Astrocyte (in vitro differentiated cells and primary cell): Measurements from ENCODE around the gene CPA2. TPM values are rescaled to one million over a fixed set of nuclear protein-coding genes. Genes with fewer than 3 reads are reported as not detected.
A peak's percentile ranks its signal among the peaks of the same experiment; 100 is the strongest.

Experiments used
- DNase-seq: peaks from one replicate; pipeline ENCODE4 v3.0.0-alpha.2; 2010; ENCODE audit warnings: low read depth
- FAIRE-seq: peaks from 2 replicates; lab custom pipeline; 2011; peaks lifted over from hg19 to GRCh38; lab: Jason Lieb, UNC
- H2AFZ ChIP-seq: 2 replicates; pipeline ENCODE4 v1.6.0; 2012; ENCODE audit warnings: low read depth, low read length, inconsistent platforms
- H3K27ac ChIP-seq: 2 replicates; pipeline ENCODE4 v1.5.1; 2011; ENCODE audit warnings: low read depth, low read length, inconsistent platforms
- H3K27me3 ChIP-seq: 2 replicates; pipeline ENCODE4 v1.6.0; 2011; ENCODE audit warnings: low read length, inconsistent platforms; ENCODE audit not compliant: insufficient read depth
- H3K36me3 ChIP-seq: 2 replicates; pipeline ENCODE4 v1.5.1; 2011; ENCODE audit warnings: low read length, inconsistent platforms; ENCODE audit not compliant: insufficient read depth
- H3K4me1 ChIP-seq: 2 replicates; pipeline ENCODE4 v1.5.1; 2011; ENCODE audit warnings: low read length, inconsistent platforms; ENCODE audit not compliant: insufficient read depth
- H3K4me2 ChIP-seq: 2 replicates; pipeline ENCODE4 v1.6.0; 2012; ENCODE audit warnings: low read length, inconsistent platforms
- H3K4me3 ChIP-seq: 2 replicates; pipeline ENCODE4 v1.5.1; 2011; ENCODE audit warnings: low read depth, mild to moderate bottlenecking, low read length, inconsistent platforms; ENCODE audit not compliant: insufficient read depth
- H3K79me2 ChIP-seq: 2 replicates; pipeline ENCODE4 v1.6.0; 2012; ENCODE audit warnings: mild to moderate bottlenecking, low read length, inconsistent platforms; ENCODE audit not compliant: insufficient read depth
- H3K9ac ChIP-seq: 2 replicates; pipeline ENCODE4 v1.6.0; 2012; ENCODE audit warnings: mild to moderate bottlenecking, low read length, inconsistent platforms
- H3K9me3 ChIP-seq: 2 replicates; pipeline ENCODE4 v1.5.1; 2012; ENCODE audit warnings: low read depth, mild to moderate bottlenecking, low read length, inconsistent platforms; ENCODE audit not compliant: insufficient read depth
- H4K20me1 ChIP-seq: 2 replicates; pipeline ENCODE4 v1.6.0; 2012; ENCODE audit warnings: low read length, inconsistent platforms; ENCODE audit not compliant: insufficient read depth
- H3K27ac Mint-ChIP-seq: one replicate; pipeline ENCODE4 v1.8.0; 2021; ENCODE audit warnings: mild to moderate bottlenecking, mixed read lengths; ENCODE audit not compliant: unreplicated experiment
- H3K27me3 Mint-ChIP-seq: one replicate; pipeline ENCODE4 v1.8.0; 2021; ENCODE audit warnings: low read depth, mixed read lengths; ENCODE audit not compliant: unreplicated experiment
- H3K36me3 Mint-ChIP-seq: one replicate; pipeline ENCODE4 v1.8.0; 2021; ENCODE audit warnings: low read depth, mixed read lengths; ENCODE audit not compliant: unreplicated experiment
- H3K4me1 Mint-ChIP-seq: one replicate; pipeline ENCODE4 v1.8.0; 2021; ENCODE audit warnings: low read depth, mixed read lengths; ENCODE audit not compliant: unreplicated experiment
- H3K4me3 Mint-ChIP-seq: one replicate; pipeline ENCODE4 v1.8.0; 2021; ENCODE audit warnings: mild to moderate bottlenecking, moderate library complexity, mixed read lengths; ENCODE audit not compliant: unreplicated experiment
- H3K9me3 Mint-ChIP-seq: one replicate; pipeline ENCODE4 v1.8.0; 2021; ENCODE audit warnings: mild to moderate bottlenecking, mixed read lengths; ENCODE audit not compliant: unreplicated experiment
- CTCF ChIP-seq: IDR thresholded peaks from 2 replicates; pipeline ENCODE4 v1.5.1; 2011; ENCODE audit warnings: low read depth, mild to moderate bottlenecking, inconsistent platforms, low read length, moderate library complexity; ENCODE audit not compliant: insufficient read depth
- EZH2 ChIP-seq: IDR thresholded peaks from 2 replicates; pipeline ENCODE4 v1.6.1; 2012; ENCODE audit warnings: mild to moderate bottlenecking, low read length, inconsistent platforms; ENCODE audit not compliant: insufficient read depth
- total RNA-seq: library from RNA; stranded (reverse); gene quantifications from 2 replicates; pipeline ENCODE4 v1.2.1, GENCODE V29; 2021

CPA2 gene
- total RNA-seq, 1 donor from 2014 or later, result not detected

GRCh38 chr7:130281260-130281659, 14.6 kb downstream of the CPA2 start:
- Histone ChIP-seq H3K27ac (no peak overlapping the region), H4K20me1 (no peaks in the 10 kb centered on the region), H3K4me1 (peaks cover 9% of the 10 kb centered on the region), H3K4me2 (no peak overlapping the region), H3K79me2 (no peaks in the 10 kb centered on the region), H2AFZ (no peak overlapping the region), H3K9ac (no peak overlapping the region), H3K36me3 (no peaks in the 10 kb centered on the region), H3K4me3 (no peak overlapping the region), H3K9me3 (no peaks in the 10 kb centered on the region), H3K27me3 (no peaks in the 10 kb centered on the region)
- no peak for FAIRE-seq
- Mint-ChIP-seq H3K4me3 (no peak overlapping the region), H3K36me3 (no peaks in the 10 kb centered on the region), H3K9me3 (no peaks in the 10 kb centered on the region), H3K4me1 (peaks cover 13% of the 10 kb centered on the region), H3K27ac (no peak overlapping the region), H3K27me3 (peaks cover 10% of the 10 kb centered on the region)
- TF ChIP-seq EZH2 (no peak), CTCF (no peak)
- peak; percentile 84 for DNase-seq

- Mint-ChIP-seq H3K27me3 (peaks cover 7% of the 10 kb centered on the region), H3K4me1 (peaks cover 12% of the 10 kb centered on the region), H3K36me3 (no peaks in the 10 kb centered on the region), H3K4me3 (no peak overlapping the region), H3K9me3 (peaks cover 4% of the 10 kb centered on the region), H3K27ac (no peak overlapping the region)
- H3K9ac ChIP-seq, result no peak overlapping the region
- no peaks in the 10 kb centered on the region for H4K20me1 ChIP-seq
- no peaks in the 10 kb centered on the region for H3K36me3 ChIP-seq
- no peaks in the 10 kb centered on the region for H3K79me2 ChIP-seq
- no peak overlapping the region for H2AFZ ChIP-seq
- H3K4me3 ChIP-seq, result no peak overlapping the region
- H3K9me3 ChIP-seq, result no peaks in the 10 kb centered on the region
- H3K4me1 ChIP-seq, result peaks cover 25% of the 10 kb centered on the region
- FAIRE-seq, result no peak
- H3K4me2 ChIP-seq, result no peak overlapping the region
- no peak for TF ChIP-seq EZH2
- no peak for TF ChIP-seq CTCF
- H3K27me3 ChIP-seq, result no peaks in the 10 kb centered on the region
- H3K27ac ChIP-seq, result no peak overlapping the region
- DNase-seq, result peak; percentile 66
These were observed 20.2 kb downstream of the CPA2 start for GRCh38 chr7:130286881-130287280.

GRCh38 chr7:130288168-130288567, 21.5 kb downstream of the CPA2 start:
- no peaks in the 10 kb centered on the region for H3K36me3 Mint-ChIP-seq
- no peak overlapping the region for H3K27ac Mint-ChIP-seq
- Histone ChIP-seq H3K9me3 (no peaks in the 10 kb centered on the region), H3K79me2 (no peaks in the 10 kb centered on the region), H3K4me3 (no peak overlapping the region), H4K20me1 (no peaks in the 10 kb centered on the region), H3K27me3 (no peaks in the 10 kb centered on the region), H3K36me3 (no peaks in the 10 kb centered on the region), H2AFZ (no peak overlapping the region), H3K4me2 (no peak overlapping the region), H3K4me1 (peaks cover 30% of the 10 kb centered on the region), H3K27ac (no peak overlapping the region), H3K9ac (no peak overlapping the region)
- TF ChIP-seq CTCF (no peak), EZH2 (no peak)
- DNase-seq (no peak), FAIRE-seq (no peak)
- H3K27me3 Mint-ChIP-seq, result peaks cover 7% of the 10 kb centered on the region
- H3K4me3 Mint-ChIP-seq, result no peak overlapping the region
- H3K4me1 Mint-ChIP-seq, result peaks cover 21% of the 10 kb centered on the region
- H3K9me3 Mint-ChIP-seq, result peaks cover 4% of the 10 kb centered on the region
